ENCODE results near the gene NTM. TPM values are rescaled to one million over a fixed set of nuclear protein-coding genes. Genes with fewer than 3 reads are reported as not detected.

NTM gene
- total RNA-seq, 1 experiment from 2014 or later = 9.9 TPM

DNA sequence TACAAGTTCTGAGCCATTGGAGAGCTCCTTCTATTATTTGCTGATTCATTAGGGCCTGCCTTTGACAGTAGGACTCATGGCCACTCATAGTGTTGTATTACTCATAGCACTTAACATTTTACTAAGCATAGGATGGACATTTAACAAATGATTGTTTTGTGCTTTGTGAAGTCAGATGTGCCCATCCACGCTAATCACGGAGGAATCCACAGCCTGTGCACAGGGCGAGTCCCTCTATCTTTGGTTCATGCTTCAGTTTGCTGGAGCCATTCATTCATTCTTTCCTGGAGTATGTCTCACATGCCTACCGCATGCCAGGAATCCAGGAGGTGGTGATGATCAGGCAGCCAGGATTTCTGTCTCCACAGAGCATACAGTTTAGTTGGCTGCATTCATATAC lies 254.1 kb downstream of the NTM start:
- no CpG with 5 or more reads among the region's 4 CpGs for WGBS (ENCODE audit: extremely low coverage, insufficient read length, low lambda C conversion rate)
- Mint-ChIP-seq H3K27me3 (ENCODE audit: low read depth) (no peaks in the 10 kb centered on the region; the same call in 1 of the 2 replicates), H3K4me1 (peaks cover 7 to 12% of the 10 kb centered on the region in 2 experiments), H3K9me3 (no peaks in the 10 kb centered on the region), H3K27ac (no peak overlapping the region), H3K4me3 (no peak overlapping the region), H3K36me3 (ENCODE audit: insufficient read depth in 1 of 3, low read depth in 3 of 3) (no peaks in the 10 kb centered on the region)
- DNase-seq = no peak
- Histone ChIP-seq H3K4ac (ENCODE audit: low read depth, low read length) (no peak overlapping the region), H2BK20ac (ENCODE audit: low read depth, low read length, poor library complexity, severe bottlenecking) (no peak overlapping the region), H3T11ph (ENCODE audit: low read length) (no peak overlapping the region), H3K18ac (ENCODE audit: insufficient read length, low read depth, low read length) (no peak overlapping the region), H3K4me2 (ENCODE audit: insufficient read depth, insufficient read length, low read length) (no peak overlapping the region), H2BK5ac (ENCODE audit: insufficient read length, low read length) (no peak overlapping the region), H2BK120ac (ENCODE audit: low read depth, low read length, poor library complexity, severe bottlenecking) (no peak overlapping the region), H3K9ac (ENCODE audit: extremely low read depth, insufficient read length, low read length) (no peak overlapping the region), H4K8ac (replicated peaks; ENCODE audit: insufficient read length, low read depth, low read length) (no peak overlapping the region), H3K79me2 (ENCODE audit: insufficient read depth, low read length) (no peaks in the 10 kb centered on the region), H3K4me1 (ENCODE audit: insufficient read depth, low read length) (no peaks in the 10 kb centered on the region), H3K9me3 (ENCODE audit: control insufficient read depth, low read depth, low read length) (no peaks in the 10 kb centered on the region), H3K14ac (ENCODE audit: insufficient read depth, low read length) (no peak overlapping the region), H3K23me2 (ENCODE audit: insufficient read length, low read depth, low read length, poor library complexity, severe bottlenecking) (no peaks in the 10 kb centered on the region), H3K56ac (ENCODE audit: insufficient read length, low read depth, low read length) (no peak overlapping the region), H3K79me1 (ENCODE audit: insufficient read depth, low read depth, low read length, poor library complexity, severe bottlenecking) (no peaks in the 10 kb centered on the region), H3K23ac (ENCODE audit: insufficient read length, low read depth, low read length) (no peak overlapping the region), H2AFZ (ENCODE audit: low read length) (no peak overlapping the region), H3K27ac (ENCODE audit: insufficient read length, low read depth, low read length) (no peak overlapping the region), H3K27me3 (ENCODE audit: insufficient read depth, low read length) (no peaks in the 10 kb centered on the region), H2BK12ac (ENCODE audit: insufficient read length, low read depth, low read length) (no peak overlapping the region), H4K20me1 (ENCODE audit: control insufficient read depth, insufficient read depth, insufficient read length) (no peaks in the 10 kb centered on the region), H4K5ac (ENCODE audit: insufficient read length, low read depth, low read length) (no peak overlapping the region), H4K91ac (ENCODE audit: insufficient read length, low read depth, low read length) (no peak overlapping the region), H2BK15ac (ENCODE audit: low read depth, low read length) (no peak overlapping the region), H2AK5ac (ENCODE audit: insufficient read length, low read length) (no peak overlapping the region)
- TF ChIP-seq CTCF (conservative IDR thresholded peaks at IDR 0.05) = no peak
